ENCODE data around the gene C1orf35. TPM values are rescaled to one million over a fixed set of nuclear protein-coding genes. Genes with fewer than 3 reads are reported as not detected.

C1orf35 gene
- total and polyA plus RNA-seq, 2 experiments from 2014 or later, result 14.0 to 67.6 TPM

GRCh38 chr1:228058172-228058948 lies 44.8 kb downstream of the C1orf35 start:
- DNase-seq (ENCODE audit: low spot score) (no peak), ATAC-seq (no peak)
- H3K36me3 Mint-ChIP-seq (ENCODE audit: low read depth), result peaks cover 4% of the 10 kb centered on the region; the same call in 1 of the 3 replicates
- no peaks in the 10 kb centered on the region for H4K20me1 ChIP-seq (replicated peaks; ENCODE audit: insufficient read depth)
- H2AFZ ChIP-seq, result peak overlapping the region; percentile 90; the same call in 1 of the 2 replicates
- peaks cover 89% of the 10 kb centered on the region for H3K27me3 ChIP-seq (ENCODE audit: insufficient read depth)
- no peaks in the 10 kb centered on the region; the same call in 2 of the 3 replicates for H3K9me3 Mint-ChIP-seq
- H3K79me2 ChIP-seq (replicated peaks; ENCODE audit: insufficient read depth), result no peaks in the 10 kb centered on the region
- no peak overlapping the region for H3K27ac Mint-ChIP-seq
- H3K27me3 Mint-ChIP-seq (ENCODE audit: insufficient read depth, low read depth, poor library complexity), result peaks cover 72% of the 10 kb centered on the region
- no peaks in the 10 kb centered on the region for H3K36me3 ChIP-seq (ENCODE audit: insufficient read depth)
- no peaks in the 10 kb centered on the region for H3F3A ChIP-seq (replicated peaks; ENCODE audit: low read depth)
- no peak overlapping the region for H3K27ac ChIP-seq (ENCODE audit: low read depth)
- TF ChIP-seq, protein P1, sequence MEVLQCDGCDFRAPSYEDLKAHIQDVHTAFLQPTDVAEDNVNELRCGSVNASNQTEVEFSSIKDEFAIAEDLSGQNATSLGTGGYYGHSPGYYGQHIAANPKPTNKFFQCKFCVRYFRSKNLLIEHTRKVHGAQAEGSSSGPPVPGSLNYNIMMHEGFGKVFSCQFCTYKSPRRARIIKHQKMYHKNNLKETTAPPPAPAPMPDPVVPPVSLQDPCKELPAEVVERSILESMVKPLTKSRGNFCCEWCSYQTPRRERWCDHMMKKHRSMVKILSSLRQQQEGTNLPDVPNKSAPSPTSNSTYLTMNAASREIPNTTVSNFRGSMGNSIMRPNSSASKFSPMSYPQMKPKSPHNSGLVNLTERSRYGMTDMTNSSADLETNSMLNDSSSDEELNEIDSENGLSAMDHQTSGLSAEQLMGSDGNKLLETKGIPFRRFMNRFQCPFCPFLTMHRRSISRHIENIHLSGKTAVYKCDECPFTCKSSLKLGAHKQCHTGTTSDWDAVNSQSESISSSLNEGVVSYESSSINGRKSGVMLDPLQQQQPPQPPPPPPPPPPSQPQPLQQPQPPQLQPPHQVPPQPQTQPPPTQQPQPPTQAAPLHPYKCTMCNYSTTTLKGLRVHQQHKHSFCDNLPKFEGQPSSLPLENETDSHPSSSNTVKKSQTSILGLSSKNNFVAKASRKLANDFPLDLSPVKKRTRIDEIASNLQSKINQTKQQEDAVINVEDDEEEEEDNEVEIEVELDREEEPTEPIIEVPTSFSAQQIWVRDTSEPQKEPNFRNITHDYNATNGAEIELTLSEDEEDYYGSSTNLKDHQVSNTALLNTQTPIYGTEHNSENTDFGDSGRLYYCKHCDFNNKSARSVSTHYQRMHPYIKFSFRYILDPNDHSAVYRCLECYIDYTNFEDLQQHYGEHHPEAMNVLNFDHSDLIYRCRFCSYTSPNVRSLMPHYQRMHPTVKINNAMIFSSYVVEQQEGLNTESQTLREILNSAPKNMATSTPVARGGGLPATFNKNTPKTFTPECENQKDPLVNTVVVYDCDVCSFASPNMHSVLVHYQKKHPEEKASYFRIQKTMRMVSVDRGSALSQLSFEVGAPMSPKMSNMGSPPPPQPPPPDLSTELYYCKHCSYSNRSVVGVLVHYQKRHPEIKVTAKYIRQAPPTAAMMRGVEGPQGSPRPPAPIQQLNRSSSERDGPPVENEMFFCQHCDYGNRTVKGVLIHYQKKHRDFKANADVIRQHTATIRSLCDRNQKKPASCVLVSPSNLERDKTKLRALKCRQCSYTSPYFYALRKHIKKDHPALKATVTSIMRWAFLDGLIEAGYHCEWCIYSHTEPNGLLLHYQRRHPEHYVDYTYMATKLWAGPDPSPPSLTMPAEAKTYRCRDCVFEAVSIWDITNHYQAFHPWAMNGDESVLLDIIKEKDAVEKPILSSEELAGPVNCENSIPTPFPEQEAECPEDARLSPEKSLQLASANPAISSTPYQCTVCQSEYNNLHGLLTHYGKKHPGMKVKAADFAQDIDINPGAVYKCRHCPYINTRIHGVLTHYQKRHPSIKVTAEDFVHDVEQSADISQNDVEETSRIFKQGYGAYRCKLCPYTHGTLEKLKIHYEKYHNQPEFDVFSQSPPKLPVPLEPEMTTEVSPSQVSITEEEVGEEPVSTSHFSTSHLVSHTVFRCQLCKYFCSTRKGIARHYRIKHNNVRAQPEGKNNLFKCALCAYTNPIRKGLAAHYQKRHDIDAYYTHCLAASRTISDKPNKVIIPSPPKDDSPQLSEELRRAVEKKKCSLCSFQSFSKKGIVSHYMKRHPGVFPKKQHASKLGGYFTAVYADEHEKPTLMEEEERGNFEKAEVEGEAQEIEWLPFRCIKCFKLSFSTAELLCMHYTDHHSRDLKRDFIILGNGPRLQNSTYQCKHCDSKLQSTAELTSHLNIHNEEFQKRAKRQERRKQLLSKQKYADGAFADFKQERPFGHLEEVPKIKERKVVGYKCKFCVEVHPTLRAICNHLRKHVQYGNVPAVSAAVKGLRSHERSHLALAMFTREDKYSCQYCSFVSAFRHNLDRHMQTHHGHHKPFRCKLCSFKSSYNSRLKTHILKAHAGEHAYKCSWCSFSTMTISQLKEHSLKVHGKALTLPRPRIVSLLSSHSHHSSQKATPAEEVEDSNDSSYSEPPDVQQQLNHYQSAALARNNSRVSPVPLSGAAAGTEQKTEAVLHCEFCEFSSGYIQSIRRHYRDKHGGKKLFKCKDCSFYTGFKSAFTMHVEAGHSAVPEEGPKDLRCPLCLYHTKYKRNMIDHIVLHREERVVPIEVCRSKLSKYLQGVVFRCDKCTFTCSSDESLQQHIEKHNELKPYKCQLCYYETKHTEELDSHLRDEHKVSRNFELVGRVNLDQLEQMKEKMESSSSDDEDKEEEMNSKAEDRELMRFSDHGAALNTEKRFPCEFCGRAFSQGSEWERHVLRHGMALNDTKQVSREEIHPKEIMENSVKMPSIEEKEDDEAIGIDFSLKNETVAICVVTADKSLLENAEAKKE (CRISPR knock-in tag; IDR thresholded peaks at IDR 0.05), result no peak
- TF ChIP-seq ZNF331 (CRISPR knock-in tag; IDR thresholded peaks at IDR 0.05; ENCODE audit: low read depth) (no peak), JUNB (IDR thresholded peaks at IDR 0.05; ENCODE audit: unreplicated experiment) (no peak), EZH2phosphoT487 (IDR thresholded peaks at IDR 0.05; ENCODE audit: unreplicated experiment) (no peak), EZH2 (IDR thresholded peaks at IDR 0.05; ENCODE audit: low read depth, unreplicated experiment) (peak; percentile 9)
- TF ChIP-seq, protein P2, sequence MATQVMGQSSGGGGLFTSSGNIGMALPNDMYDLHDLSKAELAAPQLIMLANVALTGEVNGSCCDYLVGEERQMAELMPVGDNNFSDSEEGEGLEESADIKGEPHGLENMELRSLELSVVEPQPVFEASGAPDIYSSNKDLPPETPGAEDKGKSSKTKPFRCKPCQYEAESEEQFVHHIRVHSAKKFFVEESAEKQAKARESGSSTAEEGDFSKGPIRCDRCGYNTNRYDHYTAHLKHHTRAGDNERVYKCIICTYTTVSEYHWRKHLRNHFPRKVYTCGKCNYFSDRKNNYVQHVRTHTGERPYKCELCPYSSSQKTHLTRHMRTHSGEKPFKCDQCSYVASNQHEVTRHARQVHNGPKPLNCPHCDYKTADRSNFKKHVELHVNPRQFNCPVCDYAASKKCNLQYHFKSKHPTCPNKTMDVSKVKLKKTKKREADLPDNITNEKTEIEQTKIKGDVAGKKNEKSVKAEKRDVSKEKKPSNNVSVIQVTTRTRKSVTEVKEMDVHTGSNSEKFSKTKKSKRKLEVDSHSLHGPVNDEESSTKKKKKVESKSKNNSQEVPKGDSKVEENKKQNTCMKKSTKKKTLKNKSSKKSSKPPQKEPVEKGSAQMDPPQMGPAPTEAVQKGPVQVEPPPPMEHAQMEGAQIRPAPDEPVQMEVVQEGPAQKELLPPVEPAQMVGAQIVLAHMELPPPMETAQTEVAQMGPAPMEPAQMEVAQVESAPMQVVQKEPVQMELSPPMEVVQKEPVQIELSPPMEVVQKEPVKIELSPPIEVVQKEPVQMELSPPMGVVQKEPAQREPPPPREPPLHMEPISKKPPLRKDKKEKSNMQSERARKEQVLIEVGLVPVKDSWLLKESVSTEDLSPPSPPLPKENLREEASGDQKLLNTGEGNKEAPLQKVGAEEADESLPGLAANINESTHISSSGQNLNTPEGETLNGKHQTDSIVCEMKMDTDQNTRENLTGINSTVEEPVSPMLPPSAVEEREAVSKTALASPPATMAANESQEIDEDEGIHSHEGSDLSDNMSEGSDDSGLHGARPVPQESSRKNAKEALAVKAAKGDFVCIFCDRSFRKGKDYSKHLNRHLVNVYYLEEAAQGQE (IDR thresholded peaks at IDR 0.05; ENCODE audit: unreplicated experiment), result no peak
- peaks cover 5% of the 10 kb centered on the region; the same call in 1 of the 2 replicates for H3K4me1 ChIP-seq (ENCODE audit: insufficient read depth)
- peak overlapping the region; percentile 75 for H3K4me2 ChIP-seq
- peaks cover 5% of the 10 kb centered on the region for H3K4me1 Mint-ChIP-seq
- no peaks in the 10 kb centered on the region for H3K9me2 ChIP-seq (ENCODE audit: insufficient read depth)
- peak overlapping the region; percentile 90 for H3K4me3 ChIP-seq
- peak overlapping the region; percentile 70; the same call in 2 of the 3 replicates for H3K4me3 Mint-ChIP-seq

Small RNA genes lying within 50 kb of the gene (microRNA-seq; reads per million reads assigned to microRNA genes)
- 0.66 reads per million for gene MIR3620

Small RNA genes lying within 50 kb of the gene (small RNA-seq; reads per million reads assigned to genes)
- gene AL359510.1 (ENCODE audit: low replicate concordance), result not detected

Other genes starting within 250 kb of the C1orf35 start
- gene WNT9A, start 155.4 kb downstream of the C1orf35 start, total RNA-seq (2014; rRNA removed; shearing (Covaris generic)), result 1.8 and 2.0 TPM in 2 replicates
- gene WNT9A, start 155.4 kb downstream of the C1orf35 start, polyA plus RNA-seq (2016; fragmentation: Nextera tagmentation; extraction: Ambion mirVana), result 0.06 and 0.07 TPM in 2 replicates
- 0.07 and 0.12 TPM in 2 replicates for gene WNT3A, start 96.3 kb downstream of the C1orf35 start, total RNA-seq (2014; rRNA removed; shearing (Covaris generic))
- 0.40 and 0.65 TPM in 2 replicates for gene WNT3A, start 96.3 kb downstream of the C1orf35 start, polyA plus RNA-seq (2016; fragmentation: Nextera tagmentation; extraction: Ambion mirVana)
- gene ARF1, start 20.6 kb downstream of the C1orf35 start, total RNA-seq (2014; rRNA removed; shearing (Covaris generic)), result 199 and 210 TPM in 2 replicates
- 292 and 306 TPM in 2 replicates for gene ARF1, start 20.6 kb downstream of the C1orf35 start, polyA plus RNA-seq (2016; fragmentation: Nextera tagmentation; extraction: Ambion mirVana)
- 81.2 and 92.4 TPM in 2 replicates for gene MRPL55, start 6.0 kb upstream of the C1orf35 start, total RNA-seq (2014; rRNA removed; shearing (Covaris generic))
- gene MRPL55, start 6.0 kb upstream of the C1orf35 start, polyA plus RNA-seq (2016; fragmentation: Nextera tagmentation; extraction: Ambion mirVana), result 172 and 182 TPM in 2 replicates
- 84.0 and 87.5 TPM in 2 replicates for gene GUK1, start 37.0 kb upstream of the C1orf35 start, total RNA-seq (2014; rRNA removed; shearing (Covaris generic))
- gene GUK1, start 37.0 kb upstream of the C1orf35 start, polyA plus RNA-seq (2016; fragmentation: Nextera tagmentation; extraction: Ambion mirVana), result 104 and 121 TPM in 2 replicates
- gene GJC2, start 46.6 kb upstream of the C1orf35 start, total RNA-seq (2014; rRNA removed; shearing (Covaris generic)), result 0.58 and 1.2 TPM in 2 replicates
- gene GJC2, start 46.6 kb upstream of the C1orf35 start, polyA plus RNA-seq (2016; fragmentation: Nextera tagmentation; extraction: Ambion mirVana), result 0.15 and 0.23 TPM in 2 replicates
- 7.3 and 10.3 TPM in 2 replicates for gene IBA57, start 62.5 kb upstream of the C1orf35 start, total RNA-seq (2014; rRNA removed; shearing (Covaris generic))
- 1.1 TPM in 2 replicates for gene IBA57, start 62.5 kb upstream of the C1orf35 start, polyA plus RNA-seq (2016; fragmentation: Nextera tagmentation; extraction: Ambion mirVana)
- 21.5 and 38.5 TPM in 2 replicates for gene OBSCN, start 104.7 kb upstream of the C1orf35 start, total RNA-seq (2014; rRNA removed; shearing (Covaris generic))
- gene OBSCN, start 104.7 kb upstream of the C1orf35 start, polyA plus RNA-seq (2016; fragmentation: Nextera tagmentation; extraction: Ambion mirVana), result 8.4 and 9.6 TPM in 2 replicates